GM18507 (cell line): ENCODE measurements around the gene KIAA0825.

Experiments used
- DNase-seq: peaks from one replicate; pipeline ENCODE4 v3.0.0; 2011; ENCODE audit warnings: low read depth; ENCODE audit not compliant: insufficient read length; ENCODE audit errors: extremely low spot score
- FAIRE-seq: peaks from 2 replicates; lab custom pipeline; 2011; peaks lifted over from hg19 to GRCh38; lab: Jason Lieb, UNC

KIAA0825 gene

GRCh38 chr5:94276048-94276447 lies 342.4 kb downstream of the KIAA0825 start:
- FAIRE-seq (no peak), DNase-seq (no peak)

GRCh38 chr5:94274707-94275106 lies 343.7 kb downstream of the KIAA0825 start:
- DNase-seq, result no peak
- no peak for FAIRE-seq

- no peak for FAIRE-seq
- DNase-seq, result no peak
These were observed 350.2 kb downstream of the KIAA0825 start for GRCh38 chr5:94268226-94268625.

DNA sequence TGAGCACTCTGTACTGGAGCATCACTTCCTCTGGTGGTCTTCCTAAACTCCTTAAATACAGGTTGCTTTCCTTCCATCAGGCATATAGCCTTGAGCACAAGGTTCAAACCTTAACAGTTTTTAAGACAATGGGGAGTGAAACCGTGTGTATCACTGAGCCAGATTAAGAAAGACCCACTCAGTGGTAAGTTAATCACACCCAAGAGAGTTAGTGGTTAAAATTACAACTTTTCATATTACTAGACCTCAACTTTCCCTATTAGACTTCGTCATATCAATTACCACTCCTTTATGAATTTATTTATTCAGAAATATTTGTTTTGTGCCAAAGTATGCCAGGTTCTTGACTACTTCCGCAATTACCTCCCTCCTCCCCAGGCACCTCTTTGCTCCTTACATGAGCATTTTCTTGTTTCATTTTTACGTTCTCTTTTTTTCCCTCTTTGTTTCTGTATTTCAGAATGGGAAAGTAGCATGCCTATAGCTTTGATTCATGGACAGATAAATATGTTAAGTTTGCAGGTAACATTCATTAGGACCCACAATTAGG lies 351.0 kb downstream of the KIAA0825 start:
- FAIRE-seq, result no peak

DNA sequence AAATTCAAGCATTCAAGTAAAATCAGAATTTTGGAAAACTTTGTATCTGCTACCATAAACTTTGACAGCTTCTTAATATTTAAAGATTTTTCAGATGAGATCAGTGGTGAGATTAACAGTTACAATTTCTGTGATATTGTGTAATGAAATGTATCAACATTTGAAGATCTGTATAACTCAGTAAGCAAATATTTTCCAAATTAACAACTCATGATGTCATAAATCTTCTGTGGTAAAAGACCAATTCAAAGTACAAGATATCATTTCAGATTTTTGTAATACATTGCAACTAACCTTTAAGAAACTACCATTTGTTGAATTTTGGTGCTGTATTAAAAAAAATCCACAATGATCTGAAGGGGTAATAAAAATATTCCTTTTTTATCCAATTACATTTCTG lies 352.2 kb downstream of the KIAA0825 start:
- FAIRE-seq, result no peak
- no peak for DNase-seq

More for the DNA sequence above, 351.0 kb downstream of the KIAA0825 start:
- DNase-seq, result no peak

- no peak for DNase-seq
These were observed 355.3 kb downstream of the KIAA0825 start for GRCh38 chr5:94263068-94263467.

DNA sequence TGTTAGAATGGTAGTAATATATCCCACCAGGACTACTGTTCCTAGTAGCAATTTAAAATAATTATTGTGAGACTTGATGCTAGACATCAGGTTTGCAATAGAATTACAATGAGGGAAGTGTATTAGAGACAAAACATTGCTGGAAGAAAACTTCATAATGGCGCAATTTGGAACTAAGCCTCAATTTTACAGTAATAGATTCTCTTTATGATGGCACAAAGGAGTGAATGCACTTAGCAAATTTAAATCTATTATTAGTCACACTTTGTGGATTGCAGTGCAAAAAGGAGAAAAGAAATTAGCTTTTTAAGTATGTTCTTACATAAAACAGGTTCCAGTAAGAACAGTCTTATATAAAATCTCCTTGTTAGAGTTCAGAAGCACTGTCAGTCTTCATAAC lies 358.3 kb downstream of the KIAA0825 start:
- DNase-seq, result no peak
- no peak for FAIRE-seq

More at GRCh38 chr5:94263068-94263467, 355.3 kb downstream of the KIAA0825 start:
- no peak for FAIRE-seq

DNA sequence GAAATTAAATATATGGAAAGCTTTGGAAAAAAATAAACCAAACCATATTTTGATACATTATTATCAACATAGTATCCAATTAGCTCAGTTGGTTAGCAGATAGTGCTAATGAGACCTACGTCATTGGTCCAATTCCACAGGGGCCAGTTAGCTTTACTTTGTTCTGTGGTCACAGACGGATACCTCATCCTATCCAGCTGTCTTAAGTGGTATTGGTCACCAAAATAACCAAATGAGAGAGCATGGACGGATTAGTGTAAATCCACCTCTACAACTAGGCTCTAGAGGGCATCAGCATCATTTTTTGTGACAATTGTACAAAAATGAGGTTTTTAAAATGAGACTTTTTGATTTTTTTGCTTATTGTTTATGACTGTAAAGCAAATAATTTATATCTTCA lies 364.2 kb downstream of the KIAA0825 start:
- no peak for FAIRE-seq
- no peak for DNase-seq

GRCh38 chr5:94250985-94251384 lies 367.4 kb downstream of the KIAA0825 start:
- FAIRE-seq (no peak), DNase-seq (no peak)

- FAIRE-seq, result no peak
- no peak for DNase-seq
These were observed 369.0 kb downstream of the KIAA0825 start for GRCh38 chr5:94249430-94249829.

- no peak for FAIRE-seq
- no peak for DNase-seq
These were observed 370.1 kb downstream of the KIAA0825 start for GRCh38 chr5:94248175-94248875.

DNA sequence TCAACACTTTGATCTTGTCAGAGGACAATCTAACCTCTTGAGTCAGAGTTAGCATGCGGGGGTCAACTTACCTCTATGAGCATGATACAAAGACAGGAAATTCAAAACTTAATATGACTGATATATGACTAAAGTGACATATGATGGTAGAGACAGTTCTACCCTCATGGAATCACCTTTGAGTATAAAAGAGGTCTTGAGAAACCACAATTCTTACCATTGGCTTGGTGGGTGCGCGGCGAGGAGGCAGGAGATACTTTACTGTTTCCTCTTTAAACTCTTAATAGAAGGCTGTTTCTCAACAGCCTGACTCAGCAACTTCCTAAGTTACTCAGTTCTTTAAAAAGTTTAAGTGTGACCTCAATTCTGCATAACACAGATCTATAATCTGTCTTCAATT lies 372.8 kb downstream of the KIAA0825 start:
- DNase-seq (no peak), FAIRE-seq (no peak)

DNA sequence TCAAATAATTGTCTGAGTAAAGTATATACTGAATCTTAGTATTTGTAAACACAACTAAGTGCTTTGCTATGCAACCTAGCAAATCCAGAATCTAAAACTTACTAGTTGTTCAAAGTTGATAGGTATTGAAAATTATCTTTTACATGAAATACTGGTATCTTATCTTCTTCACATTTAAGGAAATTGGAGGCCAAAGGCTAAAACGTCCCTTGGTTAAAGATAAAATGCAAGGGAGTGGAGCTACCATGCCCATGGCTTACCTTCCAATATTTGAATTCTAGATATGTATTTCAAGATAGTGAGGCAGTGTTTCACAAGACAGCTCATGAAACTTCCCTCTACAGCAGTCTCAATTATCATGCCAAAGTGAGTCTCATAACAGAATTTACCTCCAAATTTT lies 373.5 kb downstream of the KIAA0825 start:
- no peak for FAIRE-seq
- no peak for DNase-seq

DNA sequence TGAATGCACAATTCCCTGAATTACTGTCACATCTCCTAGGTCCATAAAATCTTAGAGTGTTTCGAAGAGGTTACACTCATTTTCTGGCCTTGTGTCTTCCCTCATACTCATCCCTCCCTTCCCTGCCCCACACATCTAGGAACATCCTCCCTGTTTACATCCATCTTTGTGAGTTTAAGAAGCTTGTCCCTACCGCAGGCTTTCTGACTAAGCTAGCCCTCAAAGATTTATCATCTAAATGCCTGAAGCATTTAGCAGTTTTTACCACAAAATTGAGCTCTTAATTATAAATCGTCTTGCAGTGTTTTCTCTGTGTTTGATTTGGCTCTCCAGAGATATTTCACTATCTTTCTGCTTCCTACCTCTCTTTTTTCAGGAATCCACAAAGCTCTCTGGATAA lies 374.8 kb downstream of the KIAA0825 start:
- no peak for FAIRE-seq

GRCh38 chr5:94240993-94241651 lies 377.3 kb downstream of the KIAA0825 start:
- DNase-seq (no peak), FAIRE-seq (no peak)

More for the DNA sequence above, 374.8 kb downstream of the KIAA0825 start:
- DNase-seq, result no peak

DNA sequence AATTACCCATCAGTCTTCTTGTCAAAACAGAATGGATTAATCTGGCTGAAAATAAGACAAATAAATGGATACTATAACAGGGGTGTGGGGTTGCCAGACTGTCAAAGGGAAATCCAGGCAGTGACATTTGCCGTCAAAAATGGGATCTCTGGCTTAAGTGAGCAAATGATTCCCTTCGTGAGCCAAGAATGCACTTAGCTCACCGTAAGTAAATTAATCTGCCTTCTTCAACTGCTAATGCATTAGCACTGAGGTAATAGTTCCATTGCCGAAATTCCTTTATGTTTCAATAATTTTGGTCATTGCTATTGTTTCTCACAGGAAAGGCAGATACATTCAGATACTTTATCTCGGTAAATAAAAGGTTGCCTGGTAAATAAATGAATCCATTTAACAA lies 377.8 kb downstream of the KIAA0825 start:
- DNase-seq (no peak), FAIRE-seq (no peak)

DNA sequence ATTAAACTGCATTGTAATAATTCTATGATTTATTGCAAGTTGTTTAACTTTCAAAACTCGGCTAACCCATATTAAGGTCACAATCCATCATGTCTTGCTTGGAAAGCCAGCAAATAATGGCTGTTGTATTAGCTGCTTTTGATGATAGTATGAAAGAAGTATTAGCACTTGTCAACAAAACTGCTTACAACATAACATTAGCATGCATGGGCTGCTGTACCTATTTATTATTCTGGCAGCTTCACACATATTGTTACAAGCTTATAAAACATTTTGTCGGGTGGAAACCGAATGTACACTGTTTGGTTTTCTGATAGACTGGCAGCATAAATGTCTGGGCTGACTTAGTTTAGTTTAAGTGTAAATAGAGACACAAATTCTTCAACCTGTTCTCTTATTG lies 378.3 kb downstream of the KIAA0825 start:
- FAIRE-seq (no peak), DNase-seq (no peak)

GRCh38 chr5:94239266-94239665 lies 379.1 kb downstream of the KIAA0825 start:
- FAIRE-seq (no peak), DNase-seq (no peak)

DNA sequence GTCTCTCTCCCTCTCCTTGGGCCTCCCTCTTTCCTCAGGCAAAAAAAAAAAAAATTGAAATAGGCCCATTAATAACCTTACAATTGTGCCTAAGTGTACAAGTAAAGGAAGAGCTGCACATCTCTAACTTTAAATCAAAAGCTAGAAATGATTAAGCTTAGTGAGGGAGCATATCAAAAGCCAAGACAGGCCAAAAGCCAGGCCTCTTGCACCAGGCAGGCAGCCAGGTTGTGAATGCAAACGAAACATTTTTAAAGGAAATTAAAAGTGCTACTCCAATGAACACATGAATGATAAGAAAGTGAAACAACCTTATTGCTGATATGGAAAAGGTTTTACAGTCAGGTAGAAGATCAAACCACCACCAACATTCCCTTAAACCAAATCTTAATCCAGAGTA lies 383.4 kb downstream of the KIAA0825 start:
- DNase-seq (no peak), FAIRE-seq (no peak)

- DNase-seq (no peak), FAIRE-seq (no peak)
These were observed 389.6 kb downstream of the KIAA0825 start for GRCh38 chr5:94228791-94229190.

- FAIRE-seq, result no peak
These were observed 395.2 kb downstream of the KIAA0825 start for GRCh38 chr5:94223235-94223634.

More at GRCh38 chr5:94223235-94223634, 395.2 kb downstream of the KIAA0825 start:
- no peak for DNase-seq
